GM12878 (cell line): ENCODE results near the gene ASIC2. TPM values are rescaled to one million over a fixed set of nuclear protein-coding genes. Genes with fewer than 3 reads are reported as not detected.

ENCODE experiments used
- ATAC-seq: fragments of 200-7000 bp; cut with Tn5 transposase; 3 replicates; pipeline ENCODE4 v1.9.1; 2020; ENCODE audit warnings: mild to moderate bottlenecking, moderate library complexity
- BruUV-seq: library from RNA; stranded (reverse); fragments of 400-500 nt; replicated peaks from 2 replicates; lab custom pipeline; 2021; lab: Mats Ljungman, UMichigan
- CTCF ChIA-PET: fragments of 300-600 bp; sonication (Branson Sonifier 250); formaldehyde crosslinking; extraction: SDS; loops from one replicate; lab custom pipeline; 2021; ENCODE audit warnings: inconsistent platforms; lab: Yijun Ruan, JAX
- POLR2A ChIA-PET: fragments of 350-600 bp; formaldehyde crosslinking; extraction: SDS; loops from one replicate; lab custom pipeline; 2021; ENCODE audit warnings: inconsistent platforms; lab: Charles Lee
- RAD21 ChIA-PET: fragments of 300-600 bp; sonication (Branson Sonifier 250); formaldehyde crosslinking; loops from one replicate; lab custom pipeline; 2023; ENCODE audit warnings: antibody characterized with exemption; ENCODE audit not compliant: unreplicated experiment; lab: Charles Lee
- SMC1A ChIA-PET: fragments of 300-600 bp; sonication (Branson Sonifier 250); formaldehyde crosslinking; loops from one replicate; lab custom pipeline; 2023; ENCODE audit not compliant: unreplicated experiment, uncharacterized antibody; lab: Charles Lee
- DNase-seq: peaks from one replicate; pipeline ENCODE4 v3.0.0-alpha.2; 2011; ENCODE audit warnings: low read depth, low spot score
- FAIRE-seq: peaks from 3 replicates; lab custom pipeline; 2011; peaks lifted over from hg19 to GRCh38; lab: Jason Lieb, UNC
- H2AFZ ChIP-seq: 2 replicates; pipeline ENCODE4 v1.6.0; 2011; ENCODE audit warnings: low read depth, low read length, control low read depth; ENCODE audit not compliant: control insufficient read depth
- H3K27ac ChIP-seq: 2 replicates; pipeline ENCODE4 v1.5.1; 2011; ENCODE audit warnings: control low read depth; ENCODE audit not compliant: control insufficient read depth, insufficient read depth
- H3K27me3 ChIP-seq, 2 experiments: replicated peaks in 1 of 2; 2 replicates each; pipeline versions ENCODE4 v1.6.0 to v1.6.1; 2011; ENCODE audit warnings: low read length in 1 of 2; ENCODE audit not compliant: control insufficient read depth in 2 of 2, insufficient read depth in 2 of 2
- H3K36me3 ChIP-seq, 2 experiments: 2 replicates each; pipeline ENCODE4 v1.5.1; 2011; ENCODE audit warnings: low read length in 1 of 2; ENCODE audit not compliant: control insufficient read depth in 2 of 2, insufficient read depth in 2 of 2
- H3K4me1 ChIP-seq: 2 replicates; pipeline ENCODE4 v1.6.1; 2011; ENCODE audit warnings: mild to moderate bottlenecking, low read length, moderate library complexity, mixed read lengths; ENCODE audit not compliant: control insufficient read depth, insufficient read depth
- H3K4me2 ChIP-seq: 2 replicates; pipeline ENCODE4 v1.6.0; 2011; ENCODE audit warnings: control low read depth; ENCODE audit not compliant: control insufficient read depth, insufficient read depth
- H3K4me3 ChIP-seq: fragments of 200-600 bp; sonication (generic); 2 replicates; pipeline ENCODE4 v1.5.1; 2016
- H3K79me2 ChIP-seq: 2 replicates; pipeline ENCODE4 v1.6.0; 2011; ENCODE audit warnings: low read length; ENCODE audit not compliant: control insufficient read depth, insufficient read depth
- H3K9ac ChIP-seq: 2 replicates; pipeline ENCODE4 v1.8.0; 2011; ENCODE audit warnings: low read length, control low read depth, mixed read lengths; ENCODE audit not compliant: control insufficient read depth, insufficient read depth
- H3K9me3 ChIP-seq: replicated peaks from 3 replicates; pipeline ENCODE4 v1.5.1; 2011; ENCODE audit warnings: mild to moderate bottlenecking, low read length; ENCODE audit not compliant: control insufficient read depth, insufficient read depth
- H4K20me1 ChIP-seq: 2 replicates; pipeline ENCODE4 v1.6.0; 2011; ENCODE audit not compliant: control insufficient read depth, insufficient read depth
- BCL11A ChIP-seq: IDR thresholded peaks from 2 replicates; pipeline ENCODE4 v1.6.1; 2011; ENCODE audit warnings: low read depth, low read length
- CHD1 ChIP-seq: IDR thresholded peaks from 2 replicates; pipeline ENCODE4 v1.6.1; 2012; ENCODE audit warnings: low read depth, low read length, improper control_type of control experiment
- ESRRA ChIP-seq: IDR thresholded peaks from 2 replicates; pipeline ENCODE4 v1.6.1; 2012; ENCODE audit warnings: mild to moderate bottlenecking, low read length, improper control_type of control experiment
- JUNB ChIP-seq: IDR thresholded peaks from 2 replicates; pipeline ENCODE4 v1.6.1; 2016; ENCODE audit warnings: antibody characterized with exemption, mild to moderate bottlenecking
- SMAD5 ChIP-seq: IDR thresholded peaks from 2 replicates; pipeline ENCODE4 v1.6.1; 2016; ENCODE audit warnings: antibody characterized with exemption, low read depth
- YY1 ChIP-seq: IDR thresholded peaks from 2 replicates; pipeline ENCODE4 v1.6.1; 2011; ENCODE audit warnings: low read depth, mild to moderate bottlenecking, low read length
- ZNF622 ChIP-seq: fragments of 450-650 bp; IDR thresholded peaks from 2 replicates; pipeline ENCODE4 v1.6.1; 2017; ENCODE audit warnings: mild to moderate bottlenecking, inconsistent platforms
- WGBS: methylation state at CpG from one replicate; pipeline ENCODE4 v1.1.6; 2016; ENCODE audit warnings: low lambda C conversion rate; ENCODE audit not compliant: insufficient replicate concordance, insufficient coverage; ENCODE audit errors: missing lambda C conversion rate; 5-methylcytosine and 5-hydroxymethylcytosine counted together
- in situ Hi-C: fragments of 300-500 bp; cut with MboI; formaldehyde crosslinking; loops from 9 replicates; pipeline ENCODE4 v1.14.3; 2018; ENCODE audit warnings: mixed read lengths
- intact Hi-C: fragments of 100-400 bp; cut with micrococcal nuclease; formaldehyde crosslinking; loops from one replicate; pipeline ENCODE4 v1.14.2; 2022; ENCODE audit not compliant: unreplicated experiment
- polyA plus RNA-seq, 11 experiments: library from polyadenylated mRNA; depleted of rRNA in 4 of 11; unstranded in 6 of 11; stranded (reverse) in 5 of 11; fragments of >200 nt; fragmentation: Nextera tagmentation in 4 of 11; fragmentation: Illumina TruSeq in 1 of 11; extraction: Ambion mirVana in 4 of 11; extraction: Trizol in 1 of 11; gene quantifications; 1 replicate in 1 of 11; 2 replicates in 10 of 11; pipeline versions ENCODE4 v1.2.1 to v1.2.3, GENCODE V29; 2011 to 2016; ENCODE audit warnings: inconsistent platforms in 2 of 11, missing spikeins in 2 of 11, low read depth in 1 of 11
- total RNA-seq, 4 experiments: library from RNA; depleted of rRNA in 3 of 4; stranded (reverse); fragments of >200 nt in 3 of 4; fragmentation: Illumina TruSeq in 1 of 4; extraction: Trizol in 1 of 4; gene quantifications; 2 replicates each; pipeline versions ENCODE4 v1.2.1 to v1.2.3, GENCODE V29; 2013 to 2021
- TF ChIP-seq, protein P1 (sequence below): fragments of 450-650 bp; IDR thresholded peaks from 2 replicates; pipeline ENCODE4 v1.6.1; 2017; ENCODE audit warnings: antibody characterized with exemption, mild to moderate bottlenecking, moderate library complexity
- TF ChIP-seq, protein P2 (sequence below): fragments of 450-650 bp; IDR thresholded peaks from 2 replicates; pipeline ENCODE4 v1.6.1; 2017; ENCODE audit warnings: borderline replicate concordance
- TF ChIP-seq, protein P3 (sequence below): IDR thresholded peaks from 2 replicates; pipeline ENCODE4 v1.6.1; 2012; ENCODE audit warnings: low read depth, low read length, improper control_type of control experiment

ASIC2 gene
- total and polyA plus RNA-seq, 10 of the 15 experiments (the other 5 are each of a cell fraction or from before 2014, with no cell fraction given) = not detected

DNA sequence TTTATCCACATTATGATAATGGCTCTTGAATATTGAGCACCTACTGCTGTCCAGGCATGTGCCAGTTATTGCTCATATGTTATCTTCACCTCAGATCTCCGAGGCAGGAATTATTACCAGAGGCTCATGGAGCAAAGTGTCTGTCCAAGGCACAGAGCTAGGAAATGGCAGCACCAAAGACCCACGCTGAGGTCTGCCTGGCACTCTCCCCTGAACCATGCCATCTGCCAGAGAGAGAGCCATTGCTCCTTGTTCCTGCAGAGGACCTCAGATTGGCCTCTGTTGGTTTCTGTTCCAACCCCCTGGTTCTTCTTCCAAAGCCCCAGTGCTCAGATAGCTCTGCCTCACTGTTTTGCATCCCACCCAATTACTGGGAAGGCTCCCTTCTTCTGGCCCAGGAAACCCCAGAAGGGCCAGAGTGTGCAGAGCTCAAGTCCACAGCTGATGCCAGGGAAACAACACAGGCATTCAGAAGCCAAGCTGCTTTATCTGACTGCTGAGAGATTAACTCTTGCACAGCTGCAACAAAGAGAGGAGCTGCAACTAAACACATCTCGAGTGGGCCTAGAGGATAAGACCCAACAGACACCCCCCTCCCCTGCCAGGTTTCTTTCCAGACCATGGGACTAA is 5.9 kb downstream of the ASIC2 start:
- in situ Hi-C loops = no loop called here
- H2AFZ ChIP-seq = no peak overlapping the region
- TF ChIP-seq YY1 = no peak
- TF ChIP-seq ZNF622 = no peak
- TF ChIP-seq, protein P1, sequence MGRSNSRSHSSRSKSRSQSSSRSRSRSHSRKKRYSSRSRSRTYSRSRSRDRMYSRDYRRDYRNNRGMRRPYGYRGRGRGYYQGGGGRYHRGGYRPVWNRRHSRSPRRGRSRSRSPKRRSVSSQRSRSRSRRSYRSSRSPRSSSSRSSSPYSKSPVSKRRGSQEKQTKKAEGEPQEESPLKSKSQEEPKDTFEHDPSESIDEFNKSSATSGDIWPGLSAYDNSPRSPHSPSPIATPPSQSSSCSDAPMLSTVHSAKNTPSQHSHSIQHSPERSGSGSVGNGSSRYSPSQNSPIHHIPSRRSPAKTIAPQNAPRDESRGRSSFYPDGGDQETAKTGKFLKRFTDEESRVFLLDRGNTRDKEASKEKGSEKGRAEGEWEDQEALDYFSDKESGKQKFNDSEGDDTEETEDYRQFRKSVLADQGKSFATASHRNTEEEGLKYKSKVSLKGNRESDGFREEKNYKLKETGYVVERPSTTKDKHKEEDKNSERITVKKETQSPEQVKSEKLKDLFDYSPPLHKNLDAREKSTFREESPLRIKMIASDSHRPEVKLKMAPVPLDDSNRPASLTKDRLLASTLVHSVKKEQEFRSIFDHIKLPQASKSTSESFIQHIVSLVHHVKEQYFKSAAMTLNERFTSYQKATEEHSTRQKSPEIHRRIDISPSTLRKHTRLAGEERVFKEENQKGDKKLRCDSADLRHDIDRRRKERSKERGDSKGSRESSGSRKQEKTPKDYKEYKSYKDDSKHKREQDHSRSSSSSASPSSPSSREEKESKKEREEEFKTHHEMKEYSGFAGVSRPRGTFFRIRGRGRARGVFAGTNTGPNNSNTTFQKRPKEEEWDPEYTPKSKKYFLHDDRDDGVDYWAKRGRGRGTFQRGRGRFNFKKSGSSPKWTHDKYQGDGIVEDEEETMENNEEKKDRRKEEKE = no peak
- TF ChIP-seq, protein P2, sequence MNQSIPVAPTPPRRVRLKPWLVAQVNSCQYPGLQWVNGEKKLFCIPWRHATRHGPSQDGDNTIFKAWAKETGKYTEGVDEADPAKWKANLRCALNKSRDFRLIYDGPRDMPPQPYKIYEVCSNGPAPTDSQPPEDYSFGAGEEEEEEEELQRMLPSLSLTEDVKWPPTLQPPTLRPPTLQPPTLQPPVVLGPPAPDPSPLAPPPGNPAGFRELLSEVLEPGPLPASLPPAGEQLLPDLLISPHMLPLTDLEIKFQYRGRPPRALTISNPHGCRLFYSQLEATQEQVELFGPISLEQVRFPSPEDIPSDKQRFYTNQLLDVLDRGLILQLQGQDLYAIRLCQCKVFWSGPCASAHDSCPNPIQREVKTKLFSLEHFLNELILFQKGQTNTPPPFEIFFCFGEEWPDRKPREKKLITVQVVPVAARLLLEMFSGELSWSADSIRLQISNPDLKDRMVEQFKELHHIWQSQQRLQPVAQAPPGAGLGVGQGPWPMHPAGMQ = no peak
- no peak for TF ChIP-seq SMAD5
- TF ChIP-seq, protein P3, sequence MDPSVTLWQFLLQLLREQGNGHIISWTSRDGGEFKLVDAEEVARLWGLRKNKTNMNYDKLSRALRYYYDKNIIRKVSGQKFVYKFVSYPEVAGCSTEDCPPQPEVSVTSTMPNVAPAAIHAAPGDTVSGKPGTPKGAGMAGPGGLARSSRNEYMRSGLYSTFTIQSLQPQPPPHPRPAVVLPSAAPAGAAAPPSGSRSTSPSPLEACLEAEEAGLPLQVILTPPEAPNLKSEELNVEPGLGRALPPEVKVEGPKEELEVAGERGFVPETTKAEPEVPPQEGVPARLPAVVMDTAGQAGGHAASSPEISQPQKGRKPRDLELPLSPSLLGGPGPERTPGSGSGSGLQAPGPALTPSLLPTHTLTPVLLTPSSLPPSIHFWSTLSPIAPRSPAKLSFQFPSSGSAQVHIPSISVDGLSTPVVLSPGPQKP = no peak
- no peak for TF ChIP-seq JUNB
- TF ChIP-seq BCL11A = no peak
- no peak for TF ChIP-seq ESRRA
- no peak for TF ChIP-seq CHD1
- TF ChIP-seq, all 136 proteins: peak for 0
- Histone ChIP-seq H3K79me2 (no peaks in the 10 kb centered on the region), H3K27ac (no peak overlapping the region), H4K20me1 (no peaks in the 10 kb centered on the region), H3K27me3 (peaks cover 1 to 3% of the 10 kb centered on the region in 2 experiments; a peak in 2 of 4 replicates), H3K4me2 (no peak overlapping the region), H3K4me1 (no peaks in the 10 kb centered on the region), H3K4me3 (no peak overlapping the region), H3K9ac (no peak overlapping the region), H3K9me3 (no peaks in the 10 kb centered on the region), H3K36me3 (no peaks in the 10 kb centered on the region)
- no TSS peak for BruUV-seq
- ChIA-PET RAD21 (no interaction called here), SMC1A (no interaction called here), POLR2A (no interaction called here), CTCF (no interaction called here)
- intact Hi-C loops = no loop called here
- ATAC-seq (no peak), FAIRE-seq (no peak), DNase-seq (no peak)
- WGBS = 0% methylated on average over 3 of the region's 3 CpGs
